ENCODE data around the gene STBD1.

DNA sequence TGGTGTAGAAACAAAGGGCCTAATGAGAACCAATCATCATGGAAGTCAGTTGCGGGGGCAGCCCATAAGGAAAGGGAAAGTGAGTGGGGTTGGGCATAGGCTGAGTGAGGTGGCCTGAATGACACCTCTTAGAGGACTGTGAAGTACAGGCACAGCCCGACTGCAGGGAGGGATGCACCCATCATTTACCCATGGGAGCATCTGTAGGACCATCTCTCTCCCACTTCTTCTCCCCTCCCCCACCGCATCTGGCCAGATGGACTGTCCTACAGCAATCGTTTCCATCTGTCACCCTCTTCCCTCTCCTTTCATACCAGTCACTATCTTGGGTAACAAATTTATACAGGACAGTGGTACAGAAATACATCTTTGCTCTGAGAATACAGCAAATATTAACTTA lies 4.2 kb downstream of the STBD1 start:
- TF ChIP-seq CTCF (IDR thresholded peaks at IDR 0.05 in 2 of 3, conservative IDR thresholded peaks at IDR 0.05 in 1 of 3; ENCODE audit: insufficient read depth in 2 of 3, low read depth in 1 of 3, low read length in 3 of 3) (no peak), RCOR1 (IDR thresholded peaks at IDR 0.05; ENCODE audit: borderline replicate concordance in 1 of 2, low read depth in 2 of 2, low read length in 2 of 2) (no peak), PRPF4 (IDR thresholded peaks at IDR 0.05; ENCODE audit: insufficient read depth, low read depth, low read length, poor library complexity, severe bottlenecking) (no peak), RB1 (IDR thresholded peaks at IDR 0.05; ENCODE audit: low read depth) (no peak), MTA3 (IDR thresholded peaks at IDR 0.05; ENCODE audit: borderline replicate concordance) (no peak)
- TF ChIP-seq, protein P1, sequence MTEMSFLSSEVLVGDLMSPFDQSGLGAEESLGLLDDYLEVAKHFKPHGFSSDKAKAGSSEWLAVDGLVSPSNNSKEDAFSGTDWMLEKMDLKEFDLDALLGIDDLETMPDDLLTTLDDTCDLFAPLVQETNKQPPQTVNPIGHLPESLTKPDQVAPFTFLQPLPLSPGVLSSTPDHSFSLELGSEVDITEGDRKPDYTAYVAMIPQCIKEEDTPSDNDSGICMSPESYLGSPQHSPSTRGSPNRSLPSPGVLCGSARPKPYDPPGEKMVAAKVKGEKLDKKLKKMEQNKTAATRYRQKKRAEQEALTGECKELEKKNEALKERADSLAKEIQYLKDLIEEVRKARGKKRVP (CRISPR knock-in tag; IDR thresholded peaks at IDR 0.05) = no peak
